ENCODE measurements around the gene ZSCAN18. TPM values are rescaled to one million over a fixed set of nuclear protein-coding genes. Genes with fewer than 3 reads are reported as not detected.

The ZSCAN18 gene
- total RNA-seq, 3 donors from 2014 or later, result 29.1 to 94.4 (median 66.2) TPM

DNA sequence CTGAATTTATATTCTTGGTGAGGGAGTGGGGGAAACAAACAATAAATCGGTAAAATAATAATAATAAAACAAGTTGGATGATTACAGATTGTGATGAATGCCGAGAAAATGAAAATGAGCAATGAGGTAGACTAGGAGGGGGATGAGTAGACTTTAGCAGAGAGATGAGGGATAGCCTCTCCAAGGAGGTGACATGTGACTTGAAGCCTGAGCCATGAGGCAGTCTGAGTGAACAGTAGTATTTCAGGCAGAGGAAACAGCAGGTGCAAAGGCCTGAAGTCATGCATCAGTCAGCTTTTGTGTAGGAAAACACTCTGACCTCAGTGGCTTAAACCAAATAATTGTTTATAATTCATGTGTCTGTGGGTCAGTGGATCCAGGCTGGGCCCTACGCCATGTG lies 34.3 kb downstream of the ZSCAN18 start:
- peaks cover 69 to 72% of the 10 kb centered on the region in 2 donors for H3K9me3 ChIP-seq
- H3K4me3 ChIP-seq, result no peak overlapping the region
- TF ChIP-seq, protein P1, sequence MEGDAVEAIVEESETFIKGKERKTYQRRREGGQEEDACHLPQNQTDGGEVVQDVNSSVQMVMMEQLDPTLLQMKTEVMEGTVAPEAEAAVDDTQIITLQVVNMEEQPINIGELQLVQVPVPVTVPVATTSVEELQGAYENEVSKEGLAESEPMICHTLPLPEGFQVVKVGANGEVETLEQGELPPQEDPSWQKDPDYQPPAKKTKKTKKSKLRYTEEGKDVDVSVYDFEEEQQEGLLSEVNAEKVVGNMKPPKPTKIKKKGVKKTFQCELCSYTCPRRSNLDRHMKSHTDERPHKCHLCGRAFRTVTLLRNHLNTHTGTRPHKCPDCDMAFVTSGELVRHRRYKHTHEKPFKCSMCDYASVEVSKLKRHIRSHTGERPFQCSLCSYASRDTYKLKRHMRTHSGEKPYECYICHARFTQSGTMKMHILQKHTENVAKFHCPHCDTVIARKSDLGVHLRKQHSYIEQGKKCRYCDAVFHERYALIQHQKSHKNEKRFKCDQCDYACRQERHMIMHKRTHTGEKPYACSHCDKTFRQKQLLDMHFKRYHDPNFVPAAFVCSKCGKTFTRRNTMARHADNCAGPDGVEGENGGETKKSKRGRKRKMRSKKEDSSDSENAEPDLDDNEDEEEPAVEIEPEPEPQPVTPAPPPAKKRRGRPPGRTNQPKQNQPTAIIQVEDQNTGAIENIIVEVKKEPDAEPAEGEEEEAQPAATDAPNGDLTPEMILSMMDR (IDR thresholded peaks at IDR 0.05), result no peak
- no peak for TF ChIP-seq POLR2A (IDR thresholded peaks at IDR 0.05)
- TF ChIP-seq POLR2AphosphoS5 (IDR thresholded peaks at IDR 0.05), result no peak
- H3K36me3 ChIP-seq, result peaks cover 5% of the 10 kb centered on the region
- H3K27me3 ChIP-seq, result no peaks in the 10 kb centered on the region
- intact Hi-C loops (cut with DNase I; ENCODE audit: low total_unique reads), result no loop called here
- no peaks in the 10 kb centered on the region for H3K4me1 ChIP-seq
- no peak for DNase-seq (ENCODE audit: low spot score in 2 of 2)
- no peak overlapping the region for H3K27ac ChIP-seq

DNA sequence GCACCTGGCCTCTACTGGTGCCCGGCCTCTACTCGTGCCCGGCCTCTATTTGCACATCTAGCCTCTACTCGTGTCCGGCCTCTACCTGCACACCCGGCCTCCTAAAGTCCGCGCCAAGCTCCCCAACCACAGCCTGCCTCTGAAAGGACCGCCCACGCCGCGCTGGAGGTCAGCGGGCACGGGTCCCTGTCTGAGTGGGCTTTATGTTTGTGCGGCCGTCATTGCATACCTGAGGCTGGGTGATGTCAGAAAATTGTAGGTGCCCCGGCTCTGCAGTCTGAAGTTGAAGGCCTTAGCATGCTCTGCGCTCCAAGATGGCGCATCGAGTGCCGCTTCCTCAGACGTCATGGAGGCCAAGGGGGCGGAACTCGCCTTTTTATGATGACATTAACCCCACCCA lies 37.8 kb downstream of the ZSCAN18 start:
- Histone ChIP-seq H3K27me3 (no peaks in the 10 kb centered on the region), H3K36me3 (no peaks in the 10 kb centered on the region), H3K4me3 (peak overlapping the region in 2 of 3 donors; percentile 70 to 94), H3K9me3 (peaks cover 35 to 37% of the 10 kb centered on the region in 2 donors), H3K4me1 (no peaks in the 10 kb centered on the region), H3K27ac (no peak overlapping the region)
- no peak for TF ChIP-seq POLR2A (IDR thresholded peaks at IDR 0.05)
- no peak for TF ChIP-seq POLR2AphosphoS5 (IDR thresholded peaks at IDR 0.05)
- TF ChIP-seq, protein P1 (IDR thresholded peaks at IDR 0.05), result no peak
- DNase-seq (ENCODE audit: low spot score in 2 of 2), result no peak
- intact Hi-C loops (cut with DNase I; ENCODE audit: low total_unique reads), result no loop called here

DNA sequence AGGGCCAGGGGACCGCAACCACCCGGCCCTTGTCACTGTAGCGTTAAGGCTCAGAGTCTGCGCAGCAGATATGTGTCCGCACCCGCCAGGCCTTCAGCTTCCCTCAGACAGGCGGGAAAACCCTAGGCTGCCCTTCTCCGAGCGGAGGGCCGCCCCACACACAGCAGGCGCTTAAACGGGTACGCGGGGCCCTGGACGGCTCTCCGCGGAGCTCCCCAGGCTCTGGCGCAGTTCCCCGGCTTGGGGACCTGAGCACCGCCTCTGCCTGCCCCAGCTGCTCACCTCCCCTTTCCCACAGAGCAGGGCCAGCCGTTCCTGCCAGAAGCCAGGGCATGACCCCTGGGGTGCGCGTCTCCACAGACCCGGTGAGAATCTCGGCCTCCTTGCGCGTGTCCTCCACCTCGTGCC lies 38.4 kb downstream of the ZSCAN18 start:
- intact Hi-C loops (cut with DNase I; ENCODE audit: low total_unique reads), result no loop called here
- TF ChIP-seq, protein P1 (IDR thresholded peaks at IDR 0.05), result no peak
- no peak for TF ChIP-seq POLR2AphosphoS5 (IDR thresholded peaks at IDR 0.05)
- TF ChIP-seq POLR2A (IDR thresholded peaks at IDR 0.05), result no peak
- H3K4me3 ChIP-seq, result peak overlapping the region; percentile 47 to 94 (median 70)
- H3K27me3 ChIP-seq, result no peaks in the 10 kb centered on the region
- DNase-seq (ENCODE audit: low spot score in 2 of 2), result no peak
- H3K27ac ChIP-seq, result peak overlapping the region; percentile 96 to 99
- no peaks in the 10 kb centered on the region for H3K36me3 ChIP-seq
- H3K4me1 ChIP-seq, result no peaks in the 10 kb centered on the region
- peaks cover 31 to 37% of the 10 kb centered on the region in 2 donors for H3K9me3 ChIP-seq

DNA sequence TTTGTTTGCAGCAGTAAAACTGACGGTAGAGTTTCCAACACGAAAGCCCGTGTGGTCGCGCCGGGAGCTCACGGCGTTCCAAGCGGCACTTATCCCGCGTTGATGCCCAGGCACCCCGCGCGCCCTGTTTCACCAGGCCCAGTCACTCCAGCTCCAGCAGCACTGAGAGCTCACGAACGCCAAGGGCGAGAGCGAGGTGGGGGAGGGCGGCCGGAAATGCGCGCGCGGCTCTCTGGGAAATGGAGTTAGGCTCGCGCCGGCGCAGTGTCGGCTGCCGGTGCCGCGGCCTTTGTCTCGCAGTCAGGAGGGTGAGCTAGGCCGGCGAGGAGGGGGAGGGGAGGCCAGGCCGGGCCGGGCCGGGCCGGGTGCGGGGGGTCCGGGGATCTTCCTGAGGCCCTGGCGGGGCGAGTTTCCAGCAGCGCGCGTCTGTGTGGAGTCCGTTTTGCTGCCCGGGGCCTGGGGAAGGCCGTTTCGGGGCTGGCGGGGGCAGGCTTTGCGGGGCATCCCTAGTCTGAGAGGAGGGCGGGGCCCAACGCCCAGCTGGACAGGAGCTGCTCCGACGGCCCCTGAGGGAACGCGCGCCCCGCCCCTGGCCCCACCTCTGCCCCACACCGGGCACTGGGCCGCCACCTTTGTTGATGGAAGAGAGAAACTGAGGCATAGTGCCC lies 38.9 kb downstream of the ZSCAN18 start, which contains the start of gene ZNF135:
ZNF135 (plus strand) TSS at position 280 of the 668 bp plus-strand sequence. CDS start 721 bp downstream, outside the sequence.
- Histone ChIP-seq H3K36me3 (no peaks in the 10 kb centered on the region), H3K9me3 (peaks cover 26 to 37% of the 10 kb centered on the region in 2 donors), H3K27me3 (no peaks in the 10 kb centered on the region), H3K4me3 (peak within 1 kb of the TSS; percentile 47 to 94 (median 70)), H3K4me1 (no peaks in the 10 kb centered on the region), H3K27ac (peak within 1 kb of the TSS; percentile 96 to 99)
- peak; percentile 87 to 94 for DNase-seq (ENCODE audit: low spot score in 2 of 2)
- intact Hi-C loops (cut with DNase I; ENCODE audit: low total_unique reads), result no loop called here
- TF ChIP-seq POLR2A (IDR thresholded peaks at IDR 0.05), result peak; percentile 25
- TF ChIP-seq, protein P1 (IDR thresholded peaks at IDR 0.05), result no peak
- TF ChIP-seq POLR2AphosphoS5 (IDR thresholded peaks at IDR 0.05), result peak; percentile 12 to 79 (median 43)

DNA sequence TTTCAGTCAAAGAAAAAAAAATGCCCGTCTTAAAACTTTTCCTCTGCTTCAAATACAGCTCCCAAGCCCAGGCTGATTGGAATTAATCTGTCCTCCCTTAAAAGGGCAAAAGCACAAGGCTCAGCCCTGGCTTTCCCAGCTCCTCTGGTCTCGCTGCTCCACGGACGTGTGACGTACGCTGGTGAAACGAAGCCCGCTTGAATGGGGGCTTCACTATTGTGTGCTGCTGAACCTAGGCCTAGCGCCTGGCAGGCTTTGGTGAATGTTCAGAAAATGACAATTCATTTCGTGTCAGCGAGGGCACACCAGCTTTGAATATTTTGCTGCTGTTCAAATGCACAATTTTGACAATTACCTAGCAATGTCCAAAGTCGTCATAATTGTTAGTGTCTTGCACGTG lies 39.6 kb downstream of the ZSCAN18 start:
- no peak for TF ChIP-seq POLR2A (IDR thresholded peaks at IDR 0.05)
- TF ChIP-seq, protein P1 (IDR thresholded peaks at IDR 0.05), result no peak
- Histone ChIP-seq H3K27ac (peak overlapping the region; percentile 96 to 99), H3K9me3 (peaks cover 24 to 42% of the 10 kb centered on the region in 2 donors), H3K36me3 (no peaks in the 10 kb centered on the region), H3K27me3 (no peaks in the 10 kb centered on the region), H3K4me3 (peak overlapping the region in 2 of 3 donors; percentile 70 to 94), H3K4me1 (no peaks in the 10 kb centered on the region)
- intact Hi-C loops (cut with DNase I; ENCODE audit: low total_unique reads), result no loop called here
- DNase-seq (ENCODE audit: low spot score in 2 of 2), result no peak
